CD4-positive, alpha-beta T cell treated with Interleukin-17A for 1 hour (primary cell): ENCODE measurements around the gene HECW1.

Experiments used
- DNase-seq: peaks from one replicate; pipeline ENCODE4 v3.0.0-alpha.2; 2020

HECW1 gene

GRCh38 chr7:43511769-43512515 lies 399.5 kb downstream of the HECW1 start:
- DNase-seq = no peak

GRCh38 chr7:43513251-43513650 lies 400.8 kb downstream of the HECW1 start:
- no peak for DNase-seq

GRCh38 chr7:43516581-43517342 lies 404.3 kb downstream of the HECW1 start:
- DNase-seq = no peak

- DNase-seq = no peak
Measured at GRCh38 chr7:43517464-43517863, 405.0 kb downstream of the HECW1 start.

GRCh38 chr7:43520201-43520600 lies 407.8 kb downstream of the HECW1 start:
- no peak for DNase-seq

- no peak for DNase-seq
Measured at GRCh38 chr7:43522406-43523156, 410.1 kb downstream of the HECW1 start.

GRCh38 chr7:43528576-43529354 lies 416.3 kb downstream of the HECW1 start:
- no peak for DNase-seq

GRCh38 chr7:43530553-43531410 lies 418.3 kb downstream of the HECW1 start:
- no peak for DNase-seq

- no peak for DNase-seq
Measured at GRCh38 chr7:43531700-43532099, 419.3 kb downstream of the HECW1 start.

GRCh38 chr7:43533801-43534479 lies 421.5 kb downstream of the HECW1 start:
- DNase-seq = no peak

- DNase-seq = no peak
Measured at GRCh38 chr7:43535031-43535451, 422.6 kb downstream of the HECW1 start.

GRCh38 chr7:43535810-43536585 lies 423.6 kb downstream of the HECW1 start:
- DNase-seq = no peak

- DNase-seq = no peak
Measured at GRCh38 chr7:43536773-43537172, 424.3 kb downstream of the HECW1 start.

GRCh38 chr7:43537765-43538403 lies 425.4 kb downstream of the HECW1 start:
- DNase-seq = no peak

- no peak for DNase-seq
Measured at GRCh38 chr7:43538404-43538771, 425.9 kb downstream of the HECW1 start.

GRCh38 chr7:43540471-43540870 lies 428.0 kb downstream of the HECW1 start:
- no peak for DNase-seq

- DNase-seq = no peak
Measured at GRCh38 chr7:43542716-43543115, 430.3 kb downstream of the HECW1 start.

GRCh38 chr7:43546231-43546630 lies 433.8 kb downstream of the HECW1 start:
- DNase-seq = no peak

- no peak for DNase-seq
Measured at GRCh38 chr7:43550427-43550826, 438.0 kb downstream of the HECW1 start.

- DNase-seq = no peak
Measured at GRCh38 chr7:43552122-43552521, 439.7 kb downstream of the HECW1 start.
